Natural killer cell treated with Interleukin-12 subunit alpha and Interleukin-12 subunit beta and Interleukin-15 and Interleukin-18, amount 100 ng/mL, for 72 hours (primary cell): ENCODE measurements around the gene SLC40A1. TPM values are rescaled to one million over a fixed set of nuclear protein-coding genes. Genes with fewer than 3 reads are reported as not detected.

Experiments
- ATAC-seq, 2 donors: fragments of 150-1000 bp; cut with Tn5 transposase in 1 of 2; sonication (Bioruptor Pico), chemical (Tn5 transposase) in 1 of 2; 2 replicates each; pipeline ENCODE4 v1.10.0; 2021
- DNase-seq: peaks from one replicate; pipeline ENCODE4 v3.0.0; 2022; ENCODE audit warnings: low spot score
- H3K27ac Mint-ChIP-seq, 2 donors: 1 replicate in 1 of 2; 2 replicates in 1 of 2; pipeline ENCODE4 v1.8.0; 2022; ENCODE audit warnings: mixed read lengths in 2 of 2, mild to moderate bottlenecking in 1 of 2, moderate library complexity in 1 of 2
- H3K27me3 Mint-ChIP-seq, 2 donors: 1 replicate in 1 of 2; 2 replicates in 1 of 2; pipeline ENCODE4 v1.8.0; 2022; ENCODE audit warnings: mixed read lengths in 2 of 2
- H3K36me3 Mint-ChIP-seq: one replicate; pipeline ENCODE4 v1.8.0; 2022; ENCODE audit warnings: mixed read lengths
- H3K4me1 Mint-ChIP-seq, 2 donors: 1 replicate in 1 of 2; 2 replicates in 1 of 2; pipeline ENCODE4 v1.8.0; 2022; ENCODE audit warnings: low read depth in 2 of 2, mixed read lengths in 2 of 2, mild to moderate bottlenecking in 1 of 2
- H3K4me3 Mint-ChIP-seq: one replicate; pipeline ENCODE4 v1.8.0; 2022; ENCODE audit warnings: mixed read lengths
- H3K9me3 Mint-ChIP-seq: 2 replicates; pipeline ENCODE4 v1.8.0; 2022; ENCODE audit warnings: mixed read lengths
- total RNA-seq, 2 donors: library from RNA; stranded (reverse); gene quantifications; one replicate each; pipeline ENCODE4 v1.2.3, GENCODE V29; 2022

SLC40A1 gene
- total RNA-seq, 2 donors from 2014 or later: 0.10 to 0.47 TPM

- no peak overlapping the region for H3K4me3 Mint-ChIP-seq
- no peak for ATAC-seq
- peaks cover 22 to 35% of the 10 kb centered on the region in 2 donors for H3K27me3 Mint-ChIP-seq
- H3K4me1 Mint-ChIP-seq: no peaks in the 10 kb centered on the region
- no peak overlapping the region for H3K27ac Mint-ChIP-seq
- DNase-seq: no peak
- no peaks in the 10 kb centered on the region for H3K9me3 Mint-ChIP-seq
- H3K36me3 Mint-ChIP-seq: no peaks in the 10 kb centered on the region
These were observed 7.2 kb upstream of the SLC40A1 start for GRCh38 chr2:189587780-189588179.

GRCh38 chr2:189585226-189585756 lies 4.7 kb upstream of the SLC40A1 start:
- no peak for DNase-seq
- no peaks in the 10 kb centered on the region for H3K36me3 Mint-ChIP-seq
- no peak overlapping the region for H3K4me3 Mint-ChIP-seq
- no peak overlapping the region for H3K27ac Mint-ChIP-seq
- peaks cover 6 to 8% of the 10 kb centered on the region in 2 donors for H3K4me1 Mint-ChIP-seq
- peaks cover 32 to 51% of the 10 kb centered on the region in 2 donors for H3K27me3 Mint-ChIP-seq
- H3K9me3 Mint-ChIP-seq: no peaks in the 10 kb centered on the region
- ATAC-seq: no peak

- Mint-ChIP-seq H3K9me3 (no peaks in the 10 kb centered on the region), H3K4me1 (peaks cover 10 to 13% of the 10 kb centered on the region in 2 donors), H3K27ac (no peak overlapping the region), H3K27me3 (peaks cover 32 to 52% of the 10 kb centered on the region in 2 donors), H3K36me3 (no peaks in the 10 kb centered on the region), H3K4me3 (no peak overlapping the region)
- DNase-seq (no peak), ATAC-seq (no peak)
These were observed 4.1 kb upstream of the SLC40A1 start for GRCh38 chr2:189584686-189585085.

GRCh38 chr2:189583227-189584198 lies 2.9 kb upstream of the SLC40A1 start:
- H3K4me3 Mint-ChIP-seq: no peak overlapping the region
- DNase-seq: no peak
- no peaks in the 10 kb centered on the region for H3K36me3 Mint-ChIP-seq
- H3K9me3 Mint-ChIP-seq: no peaks in the 10 kb centered on the region
- H3K27me3 Mint-ChIP-seq: peaks cover 33 to 64% of the 10 kb centered on the region in 2 donors
- H3K27ac Mint-ChIP-seq: no peak overlapping the region
- H3K4me1 Mint-ChIP-seq: peaks cover 13 to 14% of the 10 kb centered on the region in 2 donors
- no peak for ATAC-seq

GRCh38 chr2:189582809-189583192 lies 2.2 kb upstream of the SLC40A1 start:
- H3K36me3 Mint-ChIP-seq: no peaks in the 10 kb centered on the region

GRCh38 chr2:189582140-189582808 lies 1.7 kb upstream of the SLC40A1 start:
- no peak for DNase-seq
- ATAC-seq: no peak
- H3K9me3 Mint-ChIP-seq: no peaks in the 10 kb centered on the region
- H3K27ac Mint-ChIP-seq: no peak overlapping the region
- H3K27me3 Mint-ChIP-seq: peaks cover 33 to 65% of the 10 kb centered on the region in 2 donors
- no peaks in the 10 kb centered on the region for H3K36me3 Mint-ChIP-seq
- peaks cover 13 to 14% of the 10 kb centered on the region in 2 donors for H3K4me1 Mint-ChIP-seq
- peak overlapping the region; percentile 48 for H3K4me3 Mint-ChIP-seq

More at GRCh38 chr2:189582809-189583192, 2.2 kb upstream of the SLC40A1 start:
- H3K9me3 Mint-ChIP-seq: no peaks in the 10 kb centered on the region
- peaks cover 13 to 14% of the 10 kb centered on the region in 2 donors for H3K4me1 Mint-ChIP-seq
- H3K27ac Mint-ChIP-seq: no peak overlapping the region
- no peak for DNase-seq
- no peak for ATAC-seq
- H3K4me3 Mint-ChIP-seq: no peak overlapping the region
- H3K27me3 Mint-ChIP-seq: peaks cover 33 to 67% of the 10 kb centered on the region in 2 donors

- Mint-ChIP-seq H3K27me3 (peaks cover 36 to 71% of the 10 kb centered on the region in 2 donors), H3K4me3 (peak overlapping the region; percentile 48), H3K27ac (no peak overlapping the region), H3K4me1 (peaks cover 13 to 14% of the 10 kb centered on the region in 2 donors), H3K9me3 (no peaks in the 10 kb centered on the region), H3K36me3 (no peaks in the 10 kb centered on the region)
- ATAC-seq (no peak), DNase-seq (no peak)
These were observed 961 bp upstream of the SLC40A1 start for GRCh38 chr2:189581354-189582139.

GRCh38 chr2:189580241-189580651 lies 340 bp downstream of the SLC40A1 start:
- DNase-seq (no peak), ATAC-seq (peak in 1 of 2 donors; percentile 17)
- H3K9me3 Mint-ChIP-seq: no peaks in the 10 kb centered on the region
- peaks cover 13 to 14% of the 10 kb centered on the region in 2 donors for H3K4me1 Mint-ChIP-seq
- H3K27me3 Mint-ChIP-seq: peaks cover 39 to 71% of the 10 kb centered on the region in 2 donors
- H3K36me3 Mint-ChIP-seq: no peaks in the 10 kb centered on the region
- no peak overlapping the region for H3K27ac Mint-ChIP-seq
- peak overlapping the region; percentile 82 for H3K4me3 Mint-ChIP-seq

- peak overlapping the region; percentile 82 for H3K4me3 Mint-ChIP-seq
These were observed 900 bp downstream of the SLC40A1 start for GRCh38 chr2:189579585-189580186.

GRCh38 chr2:189578272-189578950 lies 2.2 kb downstream of the SLC40A1 start:
- Mint-ChIP-seq H3K4me3 (no peak overlapping the region), H3K27ac (no peak overlapping the region), H3K27me3 (peaks cover 32 to 59% of the 10 kb centered on the region in 2 donors), H3K4me1 (peaks cover 13 to 14% of the 10 kb centered on the region in 2 donors), H3K36me3 (no peaks in the 10 kb centered on the region), H3K9me3 (no peaks in the 10 kb centered on the region)
- no peak for DNase-seq
- no peak for ATAC-seq

More at GRCh38 chr2:189579585-189580186, 900 bp downstream of the SLC40A1 start:
- H3K27ac Mint-ChIP-seq: no peak overlapping the region
- H3K27me3 Mint-ChIP-seq: peaks cover 37 to 68% of the 10 kb centered on the region in 2 donors
- H3K4me1 Mint-ChIP-seq: peaks cover 13 to 14% of the 10 kb centered on the region in 2 donors
- no peak for ATAC-seq
- no peaks in the 10 kb centered on the region for H3K9me3 Mint-ChIP-seq
- no peaks in the 10 kb centered on the region for H3K36me3 Mint-ChIP-seq
- no peak for DNase-seq

GRCh38 chr2:189577121-189577520 lies 3.5 kb downstream of the SLC40A1 start:
- H3K4me3 Mint-ChIP-seq: no peak overlapping the region
- H3K27ac Mint-ChIP-seq: no peak overlapping the region
- no peaks in the 10 kb centered on the region for H3K9me3 Mint-ChIP-seq
- H3K4me1 Mint-ChIP-seq: peaks cover 13 to 14% of the 10 kb centered on the region in 2 donors
- DNase-seq (no peak), ATAC-seq (no peak)
- H3K36me3 Mint-ChIP-seq: no peaks in the 10 kb centered on the region
- peaks cover 25 to 46% of the 10 kb centered on the region in 2 donors for H3K27me3 Mint-ChIP-seq

- no peaks in the 10 kb centered on the region for H3K9me3 Mint-ChIP-seq
- peaks cover 7 to 10% of the 10 kb centered on the region in 2 donors for H3K4me1 Mint-ChIP-seq
- no peaks in the 10 kb centered on the region for H3K36me3 Mint-ChIP-seq
- H3K4me3 Mint-ChIP-seq: no peak overlapping the region
- DNase-seq (no peak), ATAC-seq (no peak)
- H3K27ac Mint-ChIP-seq: no peak overlapping the region
- H3K27me3 Mint-ChIP-seq: peaks cover 18 to 39% of the 10 kb centered on the region in 2 donors
These were observed 4.2 kb downstream of the SLC40A1 start for GRCh38 chr2:189576396-189576795.
